Measurements from ENCODE around the gene NPAS3. TPM values are rescaled to one million over a fixed set of nuclear protein-coding genes. Genes with fewer than 3 reads are reported as not detected.

NPAS3 gene
- total RNA-seq, 1 experiment from 2014 or later = not detected

- Histone ChIP-seq H3K9ac (ENCODE audit: low read length) (no peak overlapping the region), H3K4me1 (ENCODE audit: control insufficient read depth in 1 of 2, insufficient read depth in 2 of 2, low read length in 2 of 2) (no peaks in the 10 kb centered on the region), H3K4me3 (replicated peaks in 1 of 2; ENCODE audit: low read depth in 1 of 2, low read length in 2 of 2) (no peak overlapping the region), H3K36me3 (ENCODE audit: control insufficient read depth in 1 of 2, insufficient read depth in 2 of 2, low read length in 2 of 2) (no peaks in the 10 kb centered on the region), H3K27me3 (ENCODE audit: insufficient read depth, low read length) (no peaks in the 10 kb centered on the region), H3K9me2 (ENCODE audit: insufficient read depth) (no peaks in the 10 kb centered on the region), H3K9me3 (ENCODE audit: control insufficient read depth in 1 of 2, insufficient read depth in 1 of 2, low read depth in 1 of 2, low read length in 2 of 2) (peaks cover 0 to 4% of the 10 kb centered on the region in 2 experiments; a peak in 1 of 4 replicates), H2AFZ (ENCODE audit: low read depth, low read length, poor library complexity, severe bottlenecking) (no peak overlapping the region), H3K27ac (ENCODE audit: low read depth, low read length) (no peak overlapping the region), H3K79me2 (ENCODE audit: insufficient read depth, low read length) (no peaks in the 10 kb centered on the region), H3K4me2 (ENCODE audit: low read length) (no peak overlapping the region), H4K20me1 (ENCODE audit: insufficient read depth) (no peaks in the 10 kb centered on the region)
- intact Hi-C loops (cut with micrococcal nuclease) = no loop called here
- POLR2A ChIA-PET = no interaction called here
- ATAC-seq = no peak
- BruUV-seq (replicated peaks) = no TSS peak
- CTCF ChIA-PET = no interaction called here
- RAD21 ChIA-PET (ENCODE audit: low non-redundant PET in 1 of 2, low total read pairs in 2 of 2, uncharacterized antibody in 2 of 2, unreplicated experiment in 2 of 2) = no interaction called here
- no peak for DNase-seq (ENCODE audit: low read depth, low spot score)
- TF ChIP-seq ZBTB33 (IDR thresholded peaks at IDR 0.05; ENCODE audit: extremely low read depth, insufficient replicate concordance, low read length) (no peak), POLR2A (IDR thresholded peaks at IDR 0.05; ENCODE audit: borderline replicate concordance, extremely low read depth, insufficient read depth, insufficient read length) (no peak), CTCF (IDR thresholded peaks at IDR 0.05 in 2 of 3, conservative IDR thresholded peaks at IDR 0.05 in 1 of 3; ENCODE audit: borderline replicate concordance in 1 of 3, insufficient read depth in 1 of 3, low read depth in 2 of 3, low read length in 2 of 3) (no peak), JUND (IDR thresholded peaks at IDR 0.05) (no peak), RAD21 (IDR thresholded peaks at IDR 0.05; ENCODE audit: low read depth) (no peak), EZH2phosphoT487 (IDR thresholded peaks at IDR 0.05; ENCODE audit: borderline replicate concordance) (no peak), REST (IDR thresholded peaks at IDR 0.05; ENCODE audit: low read depth) (no peak), EZH2 (IDR thresholded peaks at IDR 0.05) (no peak), YY1 (IDR thresholded peaks at IDR 0.05; ENCODE audit: extremely low read depth, insufficient replicate concordance, low read depth, low read length) (no peak), ZNF274 (IDR thresholded peaks at IDR 0.05; ENCODE audit: low read depth, low read length) (no peak), SRF (IDR thresholded peaks at IDR 0.05; ENCODE audit: low read depth) (no peak)
Observed at GRCh38 chr14:33450416-33450815, 511.7 kb downstream of the NPAS3 start.
